ENCODE measurements around the gene EEPD1.
"Not testable (repeated sequence)": the region's sequence is repeated elsewhere in the genome, so short reads cannot be mapped to it uniquely, and the experiment has no call there.

EEPD1 gene

GRCh38 chr7:36129048-36129534 is 24.0 kb upstream of the EEPD1 start:
- no peak for DNase-seq (ENCODE audit: low read depth)

GRCh38 chr7:36130236-36130945 is 22.7 kb upstream of the EEPD1 start:
- DNase-seq (ENCODE audit: low read depth): no peak

GRCh38 chr7:36131026-36131425 is 22.0 kb upstream of the EEPD1 start:
- DNase-seq (ENCODE audit: low read depth): no peak

- DNase-seq (ENCODE audit: low read depth): no peak
These were observed 21.6 kb upstream of the EEPD1 start for GRCh38 chr7:36131499-36131898.

GRCh38 chr7:36132012-36132411 is 21.0 kb upstream of the EEPD1 start:
- no peak for DNase-seq (ENCODE audit: low read depth)

- no peak for DNase-seq (ENCODE audit: low read depth)
These were observed 17.4 kb upstream of the EEPD1 start for GRCh38 chr7:36135700-36136099.

GRCh38 chr7:36137258-36137657 is 15.8 kb upstream of the EEPD1 start:
- no peak for DNase-seq (ENCODE audit: low read depth)

- DNase-seq (ENCODE audit: low read depth): no peak
These were observed 15.3 kb upstream of the EEPD1 start for GRCh38 chr7:36137754-36138153.

GRCh38 chr7:36138209-36138608 is 14.8 kb upstream of the EEPD1 start:
- no peak for DNase-seq (ENCODE audit: low read depth)

GRCh38 chr7:36141351-36141750 is 11.7 kb upstream of the EEPD1 start:
- DNase-seq (ENCODE audit: low read depth): no peak

- no peak for DNase-seq (ENCODE audit: low read depth)
These were observed 11.2 kb upstream of the EEPD1 start for GRCh38 chr7:36141850-36142249.

GRCh38 chr7:36144189-36144588 is 8.9 kb upstream of the EEPD1 start:
- DNase-seq (ENCODE audit: low read depth): no peak

GRCh38 chr7:36145686-36146085 is 7.4 kb upstream of the EEPD1 start:
- DNase-seq (ENCODE audit: low read depth): no peak

- no peak for DNase-seq (ENCODE audit: low read depth)
These were observed 5.7 kb upstream of the EEPD1 start for GRCh38 chr7:36147361-36147760.

GRCh38 chr7:36148422-36149065 is 4.5 kb upstream of the EEPD1 start:
- no peak for DNase-seq (ENCODE audit: low read depth)

- not testable (repeated sequence) for DNase-seq (ENCODE audit: low read depth)
These were observed 3.8 kb upstream of the EEPD1 start for GRCh38 chr7:36149240-36149639.

GRCh38 chr7:36149694-36150452 is 3.2 kb upstream of the EEPD1 start:
- DNase-seq (ENCODE audit: low read depth): no peak

- DNase-seq (ENCODE audit: low read depth): no peak
These were observed 916 bp upstream of the EEPD1 start for GRCh38 chr7:36151921-36152755.

GRCh38 chr7:36153571-36154097 is 580 bp downstream of the EEPD1 start:
- DNase-seq (ENCODE audit: low read depth): no peak

- DNase-seq (ENCODE audit: low read depth): no peak
These were observed 1.5 kb downstream of the EEPD1 start for GRCh38 chr7:36154255-36155212.
